GM18508 (cell line): Measurements from ENCODE around the gene TMPRSS11E.
A peak's percentile ranks its signal among the peaks of the same experiment; 100 is the strongest.
"Not testable (repeated sequence)": the region's sequence is repeated elsewhere in the genome, so short reads cannot be mapped to it uniquely, and the experiment has no call there.

Experiments used
- ATAC-seq: cut with Tn5 transposase; IDR thresholded peaks from one replicate; pipeline ENCODE4 v1.9.1; 2021; ENCODE audit warnings: moderate number of reproducible peaks; ENCODE audit not compliant: insufficient read depth, unreplicated experiment

The TMPRSS11E gene, protein sequence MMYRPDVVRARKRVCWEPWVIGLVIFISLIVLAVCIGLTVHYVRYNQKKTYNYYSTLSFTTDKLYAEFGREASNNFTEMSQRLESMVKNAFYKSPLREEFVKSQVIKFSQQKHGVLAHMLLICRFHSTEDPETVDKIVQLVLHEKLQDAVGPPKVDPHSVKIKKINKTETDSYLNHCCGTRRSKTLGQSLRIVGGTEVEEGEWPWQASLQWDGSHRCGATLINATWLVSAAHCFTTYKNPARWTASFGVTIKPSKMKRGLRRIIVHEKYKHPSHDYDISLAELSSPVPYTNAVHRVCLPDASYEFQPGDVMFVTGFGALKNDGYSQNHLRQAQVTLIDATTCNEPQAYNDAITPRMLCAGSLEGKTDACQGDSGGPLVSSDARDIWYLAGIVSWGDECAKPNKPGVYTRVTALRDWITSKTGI

DNA sequence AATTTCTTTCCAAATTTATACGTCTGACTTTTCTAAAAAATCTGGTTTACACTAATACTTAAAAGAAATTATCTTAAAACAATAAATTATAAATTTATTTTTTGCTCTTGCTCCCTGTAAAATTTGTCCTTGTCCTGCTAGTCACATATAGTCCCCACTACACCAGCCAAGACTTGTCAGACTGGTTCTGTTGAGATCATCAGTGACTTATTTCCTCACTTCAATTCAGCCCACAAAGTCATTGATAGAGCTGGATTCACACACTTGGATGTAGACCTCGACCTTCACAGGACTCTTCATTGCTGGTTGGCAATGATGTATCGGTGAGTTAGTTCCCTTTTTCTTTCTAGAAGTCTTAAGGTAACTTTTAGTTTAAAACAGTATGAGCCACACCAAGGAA is at the start of gene TMPRSS11E:
TSS of gene TMPRSS11E (plus strand) at position 263 of the 400 bp plus-strand sequence. CDS start at position 313, 50 bp downstream.
- ATAC-seq, result no peak

DNA sequence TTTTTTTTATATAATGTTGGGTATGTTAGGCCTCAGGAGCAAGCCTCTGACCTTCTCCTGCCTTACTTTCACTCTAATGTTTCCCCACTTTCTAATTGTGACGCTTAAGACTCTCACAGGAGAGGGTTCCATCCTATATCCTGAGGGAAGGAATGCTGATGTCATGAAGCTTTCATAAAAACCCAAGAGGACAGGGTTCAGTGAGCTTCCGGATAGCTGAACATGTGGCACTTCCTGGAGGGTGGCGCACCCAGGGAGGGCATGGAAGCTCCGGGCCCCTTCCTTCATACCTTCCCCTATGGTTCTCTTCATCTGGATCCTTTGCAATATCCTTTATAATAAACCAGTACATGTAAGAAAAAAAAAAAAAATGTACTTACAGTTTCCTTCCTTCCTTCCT is 48.0 kb upstream of the TMPRSS11E start:
- ATAC-seq, result no peak

DNA sequence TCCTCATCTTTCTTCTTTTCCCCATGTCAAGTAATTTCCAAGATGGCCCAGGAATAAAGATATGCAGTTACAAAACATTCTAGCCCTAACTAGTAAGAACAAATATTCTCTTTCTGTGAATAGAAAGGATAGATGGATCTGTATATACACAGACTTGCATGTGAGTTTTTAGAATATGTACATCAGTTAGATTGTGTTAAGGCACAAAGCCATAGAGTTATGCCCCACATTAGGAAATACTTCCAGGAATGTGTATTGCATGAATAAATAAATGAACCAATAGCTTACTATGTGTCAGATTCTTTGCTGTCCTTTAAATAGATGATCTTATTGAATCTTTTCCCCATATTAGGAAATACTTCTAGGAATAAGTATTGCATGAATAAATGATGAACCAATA is 46.0 kb upstream of the TMPRSS11E start:
- ATAC-seq, result no peak

DNA sequence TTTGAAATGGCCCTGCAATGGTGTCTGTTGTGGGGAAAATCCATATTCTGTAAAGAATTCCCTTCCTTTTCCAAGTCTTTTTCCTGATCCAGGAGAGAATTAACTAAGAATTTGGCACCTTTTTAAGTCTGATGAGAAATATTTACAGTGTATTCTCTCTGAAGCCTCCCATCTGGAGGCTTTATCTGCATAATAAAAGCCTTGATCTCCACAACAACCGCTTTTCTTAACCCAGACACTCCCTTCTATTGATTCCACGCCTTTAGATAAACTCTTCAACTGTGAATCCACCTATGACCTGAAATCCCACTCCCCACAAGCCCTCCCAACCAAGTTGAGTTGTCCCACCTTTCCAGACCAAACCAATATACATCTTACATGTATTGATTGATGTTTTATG is 43.1 kb upstream of the TMPRSS11E start:
- no peak for ATAC-seq

DNA sequence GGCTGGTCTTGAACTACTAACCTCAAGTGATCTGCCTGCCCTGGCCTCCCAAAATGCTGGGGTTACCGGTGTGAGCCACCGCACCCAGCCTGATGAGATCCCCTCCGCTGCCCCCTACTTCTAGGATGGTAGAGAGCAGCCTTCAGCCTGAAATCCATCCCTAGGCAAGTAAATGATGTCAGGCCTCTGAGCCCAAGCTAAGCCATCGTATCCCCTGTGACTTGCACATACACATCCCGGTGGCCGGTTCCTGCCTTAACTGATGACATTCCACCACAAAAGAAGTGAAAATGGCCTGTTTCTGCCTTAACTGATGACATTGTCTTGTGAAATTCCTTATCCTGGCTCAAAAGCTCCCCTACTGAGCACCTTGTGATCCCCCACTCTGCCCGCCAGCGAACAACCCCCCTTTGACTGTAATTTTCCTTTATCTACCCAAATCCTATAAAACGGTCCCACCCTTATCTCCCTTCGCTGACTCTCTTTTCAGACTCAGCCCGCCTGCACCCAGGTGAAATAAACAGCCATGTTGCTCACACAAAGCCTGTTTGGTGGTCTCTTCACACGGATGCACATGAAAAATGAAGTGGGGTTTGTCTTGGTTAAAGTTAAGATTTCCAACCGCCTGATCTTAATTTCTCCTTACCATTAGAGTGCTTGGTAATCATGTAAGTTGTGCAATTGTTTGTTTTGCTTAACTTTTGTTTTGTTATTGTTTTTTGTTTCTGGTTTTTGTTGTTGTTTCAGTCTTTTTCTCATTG is 41.4 kb upstream of the TMPRSS11E start:
- ATAC-seq, result not testable (repeated sequence)

DNA sequence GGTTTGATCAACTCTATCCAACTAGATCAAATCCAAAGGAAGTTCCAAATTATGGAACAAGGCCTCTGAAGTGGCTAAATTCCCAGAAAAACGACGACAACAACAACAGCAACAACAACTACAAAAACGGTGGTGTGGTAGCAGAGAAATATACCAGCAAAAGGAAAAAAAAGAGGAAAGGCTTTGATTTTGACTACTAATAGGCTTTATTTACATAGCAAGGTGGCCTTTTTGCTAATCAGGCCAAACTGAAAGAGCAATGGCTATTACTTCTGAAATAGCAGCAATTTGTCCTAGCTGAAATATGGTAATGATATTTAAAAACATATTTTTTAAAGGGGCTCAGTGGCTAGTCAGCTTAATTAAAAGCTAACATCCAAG is 40.8 kb upstream of the TMPRSS11E start:
- no peak for ATAC-seq

DNA sequence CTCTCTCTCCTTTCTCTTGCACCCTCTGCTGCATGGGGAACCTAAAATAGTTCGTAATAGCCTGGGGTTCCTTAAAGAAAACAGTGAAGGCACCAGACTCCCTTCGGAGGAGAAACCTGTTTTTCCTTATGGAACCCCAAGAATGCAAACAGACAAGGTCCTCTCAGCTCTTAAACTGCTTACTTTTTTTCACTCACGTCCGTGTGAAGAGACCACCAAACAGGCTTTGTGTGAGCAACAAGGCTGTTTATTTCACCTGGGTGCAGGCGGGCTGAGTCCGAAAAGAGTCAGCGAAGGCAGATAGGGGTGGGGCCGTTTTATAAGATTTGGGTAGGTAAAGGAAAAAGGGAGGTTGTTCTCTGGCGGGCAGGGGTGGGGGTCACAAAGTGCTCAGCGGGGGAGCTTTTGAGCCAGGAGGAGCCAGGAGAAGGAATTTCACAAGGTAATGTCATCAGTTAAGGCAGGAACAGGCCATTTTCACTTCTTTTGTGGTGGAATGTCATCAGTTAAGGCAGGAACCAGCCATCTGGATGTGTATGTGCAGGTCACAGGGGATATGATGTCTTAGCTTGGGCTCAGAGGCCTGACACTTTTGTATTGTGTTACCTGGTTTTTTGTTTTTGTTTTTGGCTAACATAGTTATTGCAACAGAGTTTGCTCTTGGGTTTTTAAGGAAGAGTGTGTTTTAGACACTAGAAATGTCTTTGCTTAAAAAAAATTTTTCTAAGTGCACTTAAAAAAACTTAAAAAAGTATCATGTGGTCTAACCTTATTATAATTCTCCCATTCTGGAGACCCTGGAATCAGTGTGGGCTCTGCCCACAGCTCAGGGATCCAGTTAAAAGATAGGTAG is 40.0 kb upstream of the TMPRSS11E start:
- not testable (repeated sequence) for ATAC-seq

DNA sequence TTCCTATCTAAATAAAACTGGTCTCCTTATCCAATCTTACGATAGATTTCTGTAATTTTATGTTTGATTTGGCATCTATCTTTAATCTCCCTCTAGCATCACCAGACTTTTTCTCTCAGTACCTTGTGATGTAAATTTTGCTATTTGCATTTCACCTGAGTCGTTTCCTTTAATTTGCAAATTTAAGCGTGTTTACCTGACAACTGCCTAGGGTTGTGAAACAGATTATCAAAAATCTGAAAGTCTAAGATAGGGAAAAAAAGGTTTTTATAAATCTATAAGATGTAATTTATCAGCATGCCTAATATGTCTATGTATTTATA is 39.4 kb upstream of the TMPRSS11E start:
- ATAC-seq, result no peak

DNA sequence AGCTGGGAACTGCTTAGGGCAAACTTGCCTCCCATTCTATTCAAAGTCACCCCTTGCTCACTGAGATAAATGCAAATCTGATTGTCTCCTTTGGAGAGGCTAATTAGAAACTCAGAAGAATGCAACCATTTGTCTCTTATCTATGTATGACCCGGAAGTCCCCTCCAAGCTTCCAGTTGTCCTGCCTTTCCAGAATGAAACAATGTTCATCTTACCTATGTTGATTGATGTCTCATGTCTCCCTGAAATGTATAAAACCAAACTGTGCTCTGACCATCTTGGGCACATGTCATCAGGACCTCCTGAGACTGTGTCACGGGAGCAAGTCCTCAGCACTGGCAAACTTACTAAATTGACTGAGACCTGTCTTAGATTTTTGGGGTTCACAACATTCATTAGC is 37.1 kb upstream of the TMPRSS11E start:
- ATAC-seq, result no peak

DNA sequence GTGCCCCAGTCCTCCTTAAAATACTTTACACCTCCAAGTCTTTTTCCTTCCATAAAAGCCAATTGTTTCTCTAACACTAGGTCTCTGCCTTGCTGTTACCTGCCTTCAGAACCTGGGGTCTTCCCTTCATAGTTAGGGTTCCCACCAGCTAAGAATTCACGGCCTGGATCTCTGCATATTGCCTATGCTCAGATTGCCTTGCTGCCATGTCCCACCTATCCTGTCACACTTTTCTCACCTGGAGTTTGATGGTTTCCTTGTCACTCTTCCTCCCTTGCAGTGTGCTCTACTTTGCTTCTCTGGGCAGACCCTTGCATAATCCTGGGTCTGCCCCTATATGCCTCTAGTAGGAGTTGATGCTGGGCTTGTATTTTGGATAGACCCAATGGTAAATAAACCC is 36.6 kb upstream of the TMPRSS11E start:
- ATAC-seq, result no peak

DNA sequence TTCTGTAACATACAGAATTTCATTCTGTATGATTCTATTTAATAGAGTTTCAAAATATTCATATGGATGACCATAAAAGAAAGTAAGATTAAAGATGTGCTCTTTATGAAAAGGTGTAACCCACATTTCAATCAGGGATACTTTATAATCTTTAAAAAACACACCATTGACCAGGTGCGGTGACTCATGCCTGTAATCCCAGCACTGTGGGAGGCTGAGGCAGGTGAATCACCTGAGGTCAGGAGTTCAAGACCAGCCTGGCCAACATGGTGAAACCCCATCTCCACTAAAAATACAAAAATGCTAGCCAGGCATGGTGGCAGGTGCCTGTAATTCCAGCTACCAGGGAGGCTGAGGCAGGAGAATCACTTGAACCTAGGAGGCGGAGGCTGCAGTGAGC is 35.2 kb upstream of the TMPRSS11E start:
- not testable (repeated sequence) for ATAC-seq

DNA sequence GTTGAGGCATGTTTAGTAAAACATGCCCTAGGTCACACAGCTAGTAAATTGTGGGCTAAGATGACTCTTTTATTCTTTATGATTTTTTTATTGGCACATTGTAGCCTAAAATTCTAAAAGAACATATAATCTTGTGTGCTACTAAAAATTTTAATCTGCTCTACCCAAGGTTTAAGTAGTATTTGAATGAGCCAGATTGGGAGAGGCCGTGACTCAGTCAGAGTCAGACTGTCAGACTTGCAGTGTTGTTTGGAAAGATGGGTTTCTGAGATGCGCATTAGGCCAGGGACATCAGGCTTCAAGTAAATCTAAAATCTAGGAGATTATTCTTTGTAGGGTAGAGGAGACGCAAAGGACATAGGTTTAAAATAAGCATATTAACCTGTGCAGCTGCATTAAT is 30.7 kb upstream of the TMPRSS11E start:
- ATAC-seq, result no peak

DNA sequence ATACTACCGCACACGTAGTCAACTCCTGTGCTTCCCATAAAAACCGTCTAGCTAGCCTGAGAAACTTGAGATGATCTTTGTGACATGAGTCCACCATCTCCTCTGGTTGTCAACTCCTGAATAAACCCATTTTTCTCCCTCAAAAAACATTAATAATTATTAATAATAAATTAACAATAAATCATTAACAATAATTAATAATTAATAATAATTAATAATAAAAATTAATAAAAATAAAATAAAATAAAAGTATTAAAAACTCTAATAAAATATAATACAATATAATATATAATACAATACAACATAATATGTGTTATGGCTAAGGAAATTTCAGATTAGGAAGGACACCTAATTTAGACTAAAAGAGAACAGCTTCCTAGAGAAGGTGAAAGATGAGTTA is 20.7 kb upstream of the TMPRSS11E start:
- ATAC-seq, result no peak

DNA sequence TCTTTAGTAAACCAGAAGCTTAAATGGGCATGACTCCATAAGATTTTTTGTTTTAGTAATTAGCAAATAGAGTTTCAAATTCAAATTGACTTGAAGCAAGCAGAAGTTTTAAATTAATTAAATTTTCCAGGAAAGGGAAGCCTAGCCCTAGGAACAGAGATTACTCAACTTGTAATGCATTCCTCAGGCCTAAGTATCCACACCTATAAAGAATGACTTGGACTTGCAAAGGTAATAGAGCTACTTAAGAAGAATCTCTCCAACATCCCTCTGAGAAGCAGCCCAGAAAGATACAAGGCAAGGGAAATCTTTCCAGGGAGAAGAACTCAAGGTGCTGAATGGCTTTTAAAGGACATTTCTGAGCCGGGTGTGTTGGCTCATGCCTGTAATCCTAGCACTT is 16.9 kb upstream of the TMPRSS11E start:
- ATAC-seq, result no peak

DNA sequence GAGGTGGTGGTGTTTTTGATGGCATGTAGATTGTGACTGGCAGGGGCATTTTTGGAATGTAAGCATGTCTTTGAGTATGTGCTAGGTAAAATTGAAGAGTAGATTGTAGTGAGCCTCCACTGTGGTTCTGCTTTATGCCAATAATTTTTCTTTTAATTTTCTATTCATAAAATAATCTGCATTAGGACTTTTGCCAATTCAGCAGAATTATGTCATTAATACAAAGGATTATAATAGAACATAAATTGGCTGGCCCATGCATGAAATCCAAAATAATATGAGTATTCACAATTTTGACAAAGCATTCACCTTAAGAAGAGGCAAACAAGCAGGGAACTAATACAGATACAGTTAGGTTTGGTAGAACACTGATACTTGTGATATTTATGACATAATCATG is 14.9 kb upstream of the TMPRSS11E start:
- ATAC-seq, result no peak

DNA sequence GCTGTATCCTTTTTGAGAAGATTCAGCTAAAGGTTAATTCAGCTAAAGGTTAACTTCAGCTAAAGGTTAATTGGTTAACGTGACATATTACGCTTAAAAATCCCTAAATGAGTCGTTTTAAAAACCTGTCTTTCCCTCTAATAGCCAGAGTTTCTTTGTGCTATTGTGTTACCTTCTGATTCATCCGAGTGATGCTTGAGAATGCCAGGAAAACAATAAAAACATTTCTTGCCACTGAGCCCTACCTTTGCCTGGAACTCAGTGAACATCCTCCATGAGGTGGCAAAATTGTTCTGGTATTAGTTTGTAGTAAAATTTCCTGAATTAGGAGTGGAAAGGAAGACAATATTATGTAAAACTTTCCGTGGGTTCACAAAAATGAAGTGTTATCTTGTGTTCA is 13.7 kb upstream of the TMPRSS11E start:
- ATAC-seq, result no peak

DNA sequence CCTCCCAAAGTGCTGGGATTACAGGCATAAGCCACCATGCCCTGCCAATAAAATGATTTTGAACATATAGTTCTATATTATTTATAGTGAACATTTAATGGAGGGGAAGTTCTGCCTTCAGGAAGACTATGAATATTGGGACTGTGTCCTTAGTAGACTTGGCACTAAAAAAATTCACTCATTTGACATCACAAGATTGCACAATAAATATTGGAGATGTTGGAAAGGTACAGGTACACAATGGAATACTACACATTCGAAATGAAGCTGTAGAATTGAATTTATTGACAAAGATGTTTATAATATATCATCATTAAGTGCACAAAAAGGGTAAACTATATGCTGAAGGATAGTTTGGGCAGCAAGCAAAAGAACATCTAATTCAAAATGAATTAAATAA is 13.0 kb upstream of the TMPRSS11E start:
- ATAC-seq, result no peak

DNA sequence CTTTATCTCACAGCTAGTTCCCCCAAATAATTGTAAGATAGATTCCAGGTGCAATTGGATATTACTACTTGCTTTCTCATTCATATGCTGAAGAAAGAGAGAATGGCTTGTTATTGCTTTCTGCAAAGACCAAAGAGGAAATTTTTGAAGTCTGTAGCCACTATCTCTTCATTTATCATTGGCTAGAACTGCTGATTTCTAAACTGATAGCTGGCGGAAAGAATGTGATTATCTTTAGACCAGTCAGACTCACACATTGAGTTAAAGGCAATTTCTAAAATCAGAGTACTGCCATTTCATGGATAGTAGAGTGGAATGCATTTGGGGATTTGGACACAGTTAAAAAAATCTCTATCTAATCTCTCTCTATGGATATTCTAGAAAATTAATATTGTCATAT is 12.4 kb upstream of the TMPRSS11E start:
- ATAC-seq, result no peak

DNA sequence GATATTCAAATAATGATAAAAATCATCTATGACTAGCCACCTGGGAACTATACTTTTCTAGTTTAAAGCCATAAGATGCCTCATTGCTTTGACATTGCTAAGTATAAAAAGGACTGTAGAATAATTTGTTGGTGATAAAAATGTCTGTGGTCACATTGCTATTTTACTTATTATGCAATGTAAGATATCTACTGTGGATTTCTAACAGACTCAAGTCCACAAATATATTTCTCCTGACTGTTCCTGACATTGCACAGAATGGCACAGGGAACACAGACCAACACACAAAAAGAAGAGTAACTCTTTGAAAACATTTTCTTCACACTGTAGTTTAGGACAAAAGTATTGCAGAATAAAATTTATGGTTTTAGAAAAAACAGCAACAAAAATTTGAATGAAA is 2.2 kb upstream of the TMPRSS11E start:
- no peak for ATAC-seq

DNA sequence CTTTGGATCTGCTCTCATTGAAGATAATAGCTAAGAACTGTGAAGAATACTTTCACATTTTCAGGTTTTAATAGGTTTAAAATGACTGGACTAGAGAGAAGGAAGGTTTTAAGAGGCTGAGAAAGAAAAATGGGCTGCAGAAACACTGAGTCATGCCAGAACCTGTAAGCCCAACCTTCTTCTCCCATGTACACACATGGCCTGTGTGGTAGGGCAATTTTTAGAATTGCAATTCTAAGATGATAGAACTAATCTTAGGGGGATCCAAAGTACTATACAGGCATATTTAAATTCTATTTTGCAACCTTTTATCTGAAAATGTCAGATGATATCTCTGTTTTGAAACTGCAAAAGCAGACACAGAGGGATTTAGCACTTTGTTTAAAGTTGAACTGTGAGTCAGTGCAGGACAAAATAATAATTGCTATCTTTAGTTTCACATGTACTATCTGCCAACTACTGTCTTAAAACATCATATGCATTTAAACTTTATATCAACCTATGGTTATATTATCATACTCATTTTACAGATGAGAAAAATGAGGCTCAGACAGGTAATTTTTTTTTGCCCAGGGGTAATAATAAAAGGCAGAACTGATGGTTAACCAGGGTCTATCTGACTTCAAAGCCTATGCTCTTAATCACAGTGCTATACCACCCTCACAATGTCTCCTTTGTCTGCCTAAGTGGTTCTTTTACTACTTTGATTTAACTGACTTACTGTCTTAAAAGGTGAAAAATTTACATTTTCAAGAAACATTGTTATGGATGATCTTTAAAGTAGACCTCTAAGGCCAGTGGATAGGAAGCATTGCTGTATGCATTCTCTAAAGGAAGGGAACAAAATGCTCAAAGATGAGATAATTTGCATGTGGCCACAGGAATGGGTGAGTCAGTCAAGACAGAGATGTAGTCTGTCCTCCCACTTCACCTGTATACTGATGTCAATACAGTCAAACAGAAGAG is 4.3 kb downstream of the TMPRSS11E start:
- peak; percentile 66 for ATAC-seq
